ENCODE results near the gene ENPP7. TPM values are rescaled to one million over a fixed set of nuclear protein-coding genes. Genes with fewer than 3 reads are reported as not detected.

ENPP7 gene
- polyA plus RNA-seq (2012; ENCODE audit: missing spikeins), result 0.13 TPM

- DNase-seq (ENCODE audit: insufficient read length) (no peak), FAIRE-seq (no peak)
- no peak for TF ChIP-seq TAF1 (IDR thresholded peaks at IDR 0.05; ENCODE audit: borderline replicate concordance, low read depth, low read length)
- no peak for TF ChIP-seq POLR2AphosphoS5 (IDR thresholded peaks at IDR 0.05; ENCODE audit: low read depth, low read length)
- TF ChIP-seq POLR2A (IDR thresholded peaks at IDR 0.05; ENCODE audit: low read depth, low read length), result no peak
Observed at GRCh38 chr17:79730769-79731483, at the start of gene ENPP7. TSS of gene ENPP7 (plus strand) at chr17:79730943. CDS start at chr17:79731140, 197 bp downstream.

GRCh38 chr17:79681101-79681621 is 49.6 kb upstream of the ENPP7 start:
- no peak for DNase-seq (ENCODE audit: insufficient read length)
- no peak for FAIRE-seq
- no peak for TF ChIP-seq TAF1 (IDR thresholded peaks at IDR 0.05; ENCODE audit: borderline replicate concordance, low read depth, low read length)
- no peak for TF ChIP-seq POLR2AphosphoS5 (IDR thresholded peaks at IDR 0.05; ENCODE audit: low read depth, low read length)

- FAIRE-seq, result no peak
- no peak for DNase-seq (ENCODE audit: insufficient read length)
- TF ChIP-seq POLR2AphosphoS5 (IDR thresholded peaks at IDR 0.05; ENCODE audit: low read depth, low read length) (no peak), TAF1 (IDR thresholded peaks at IDR 0.05; ENCODE audit: borderline replicate concordance, low read depth, low read length) (no peak), POLR2A (IDR thresholded peaks at IDR 0.05; ENCODE audit: low read depth, low read length) (no peak)
Observed at GRCh38 chr17:79681628-79682261, 49.0 kb upstream of the ENPP7 start.

GRCh38 chr17:79683365-79683764 is 47.4 kb upstream of the ENPP7 start:
- FAIRE-seq (no peak), DNase-seq (ENCODE audit: insufficient read length) (no peak)
- TF ChIP-seq POLR2AphosphoS5 (IDR thresholded peaks at IDR 0.05; ENCODE audit: low read depth, low read length), result no peak
- no peak for TF ChIP-seq TAF1 (IDR thresholded peaks at IDR 0.05; ENCODE audit: borderline replicate concordance, low read depth, low read length)
- TF ChIP-seq POLR2A (IDR thresholded peaks at IDR 0.05; ENCODE audit: low read depth, low read length), result no peak

GRCh38 chr17:79684132-79684985 is 46.4 kb upstream of the ENPP7 start:
- DNase-seq (ENCODE audit: insufficient read length) (no peak), FAIRE-seq (no peak)
- TF ChIP-seq POLR2AphosphoS5 (IDR thresholded peaks at IDR 0.05; ENCODE audit: low read depth, low read length), result no peak
- no peak for TF ChIP-seq TAF1 (IDR thresholded peaks at IDR 0.05; ENCODE audit: borderline replicate concordance, low read depth, low read length)
- no peak for TF ChIP-seq POLR2A (IDR thresholded peaks at IDR 0.05; ENCODE audit: low read depth, low read length)

GRCh38 chr17:79685121-79685520 is 45.6 kb upstream of the ENPP7 start:
- FAIRE-seq, result no peak
- TF ChIP-seq POLR2A (IDR thresholded peaks at IDR 0.05; ENCODE audit: low read depth, low read length) (no peak), POLR2AphosphoS5 (IDR thresholded peaks at IDR 0.05; ENCODE audit: low read depth, low read length) (no peak), TAF1 (IDR thresholded peaks at IDR 0.05; ENCODE audit: borderline replicate concordance, low read depth, low read length) (no peak)
- no peak for DNase-seq (ENCODE audit: insufficient read length)

GRCh38 chr17:79686476-79686875 is 44.3 kb upstream of the ENPP7 start:
- DNase-seq (ENCODE audit: insufficient read length), result no peak
- TF ChIP-seq POLR2AphosphoS5 (IDR thresholded peaks at IDR 0.05; ENCODE audit: low read depth, low read length) (no peak), TAF1 (IDR thresholded peaks at IDR 0.05; ENCODE audit: borderline replicate concordance, low read depth, low read length) (no peak), POLR2A (IDR thresholded peaks at IDR 0.05; ENCODE audit: low read depth, low read length) (no peak)
- no peak for FAIRE-seq

GRCh38 chr17:79690466-79690865 is 40.3 kb upstream of the ENPP7 start:
- TF ChIP-seq TAF1 (IDR thresholded peaks at IDR 0.05; ENCODE audit: borderline replicate concordance, low read depth, low read length) (no peak), POLR2AphosphoS5 (IDR thresholded peaks at IDR 0.05; ENCODE audit: low read depth, low read length) (no peak), POLR2A (IDR thresholded peaks at IDR 0.05; ENCODE audit: low read depth, low read length) (no peak)
- DNase-seq (ENCODE audit: insufficient read length), result no peak
- FAIRE-seq, result no peak

GRCh38 chr17:79690988-79691836 is 39.5 kb upstream of the ENPP7 start:
- FAIRE-seq (no peak), DNase-seq (ENCODE audit: insufficient read length) (no peak)
- TF ChIP-seq POLR2A (IDR thresholded peaks at IDR 0.05; ENCODE audit: low read depth, low read length) (no peak), POLR2AphosphoS5 (IDR thresholded peaks at IDR 0.05; ENCODE audit: low read depth, low read length) (no peak), TAF1 (IDR thresholded peaks at IDR 0.05; ENCODE audit: borderline replicate concordance, low read depth, low read length) (no peak)

- DNase-seq (ENCODE audit: insufficient read length), result no peak
- FAIRE-seq, result no peak
Observed at GRCh38 chr17:79691931-79692330, 38.8 kb upstream of the ENPP7 start.

More at GRCh38 chr17:79691931-79692330, 38.8 kb upstream of the ENPP7 start:
- TF ChIP-seq POLR2A (IDR thresholded peaks at IDR 0.05; ENCODE audit: low read depth, low read length) (no peak), POLR2AphosphoS5 (IDR thresholded peaks at IDR 0.05; ENCODE audit: low read depth, low read length) (no peak), TAF1 (IDR thresholded peaks at IDR 0.05; ENCODE audit: borderline replicate concordance, low read depth, low read length) (no peak)
